Peyer's patch (tissue), 4 donors: ENCODE results near the gene DDI2.

Experiments
- CTCF ChIP-seq, 6 experiments: fragments of 450-650 bp in 4 of 6; fragments of 200-600 bp in 2 of 6; sonication (generic) in 1 of 6; IDR thresholded peaks; one replicate each; pipeline ENCODE4 v1.5.1; 2017 to 2019; ENCODE audit warnings: antibody characterized with exemption in 6 of 6, mild to moderate bottlenecking in 3 of 6, moderate library complexity in 1 of 6
- POLR2A ChIP-seq, 2 donors: fragments of 450-650 bp; IDR thresholded peaks; one replicate each; pipeline ENCODE4 v1.5.1; 2017; ENCODE audit warnings: antibody characterized with exemption in 2 of 2, mild to moderate bottlenecking in 2 of 2, moderate library complexity in 2 of 2

GRCh38 chr1:15704526-15705183 is 87.4 kb downstream of the DDI2 start:
- TF ChIP-seq POLR2A (IDR thresholded peaks at IDR 0.05) (no peak), CTCF (IDR thresholded peaks at IDR 0.05) (no peak)
